Neural cell (in vitro differentiated cells): ENCODE measurements around the gene C1S. TPM values are rescaled to one million over a fixed set of nuclear protein-coding genes. Genes with fewer than 3 reads are reported as not detected.

Source experiments
- H2AFZ ChIP-seq: fragments of 200-600, 300-800 bp; sonication (generic), shearing (Covaris generic); 2 replicates; pipeline ENCODE4 v1.6.0; 2014; ENCODE audit warnings: low read depth, mild to moderate bottlenecking, antibody characterized with exemption, low read length, moderate library complexity
- H3F3A ChIP-seq: fragments of 200-600 bp; shearing (Covaris generic); 2 replicates; pipeline ENCODE4 v1.6.1; 2016; ENCODE audit warnings: mild to moderate bottlenecking, moderate library complexity, mixed read lengths, antibody characterized with exemption, low read length; ENCODE audit not compliant: insufficient read depth, poor library complexity, severe bottlenecking
- H3K27ac ChIP-seq: fragments of 200-600, 300-800 bp; sonication (generic), shearing (Covaris generic); 2 replicates; pipeline ENCODE4 v1.5.1; 2014; ENCODE audit warnings: mild to moderate bottlenecking, low read length, moderate library complexity
- H3K27me3 ChIP-seq: fragments of 300-800, 200-600 bp; sonication (generic), shearing (Covaris generic); 2 replicates; pipeline ENCODE4 v1.6.0; 2014; ENCODE audit warnings: mild to moderate bottlenecking, low read depth, low read length, moderate library complexity; ENCODE audit not compliant: insufficient read depth
- H3K36me3 ChIP-seq: fragments of 300-800, 200-600 bp; sonication (generic), shearing (Covaris generic); 2 replicates; pipeline ENCODE4 v1.5.1; 2014; ENCODE audit warnings: mild to moderate bottlenecking, antibody characterized with exemption, low read length, moderate library complexity; ENCODE audit not compliant: insufficient read depth
- H3K4me2 ChIP-seq: fragments of 300-800, 200-600 bp; sonication (generic), shearing (Covaris generic); 2 replicates; pipeline ENCODE4 v1.6.0; 2014; ENCODE audit warnings: mild to moderate bottlenecking, low read length
- H3K4me3 ChIP-seq: fragments of 300-800, 200-600 bp; sonication (generic), shearing (Covaris generic); 2 replicates; pipeline ENCODE4 v1.5.1; 2014; ENCODE audit warnings: mild to moderate bottlenecking, low read length, moderate library complexity
- H3K79me2 ChIP-seq: fragments of 200-600 bp; shearing (Covaris generic); replicated peaks from 2 replicates; pipeline ENCODE4 v1.6.0; 2014; ENCODE audit warnings: mild to moderate bottlenecking, low read length, moderate library complexity; ENCODE audit not compliant: insufficient read depth
- H3K9ac ChIP-seq: fragments of 300-800, 200-600 bp; sonication (generic), shearing (Covaris generic); 2 replicates; pipeline ENCODE4 v1.6.1; 2016; ENCODE audit warnings: mild to moderate bottlenecking, low read length, mixed read lengths
- H3K9me2 ChIP-seq: fragments of 200-600 bp; shearing (Covaris generic); 2 replicates; pipeline ENCODE4 v1.6.1; 2016; ENCODE audit warnings: mild to moderate bottlenecking, low read length, mixed read lengths; ENCODE audit not compliant: insufficient read depth
- H3K9me3 ChIP-seq: fragments of 200-600, 300-800 bp; sonication (generic), shearing (Covaris generic); 2 replicates; pipeline ENCODE4 v1.6.1; 2016; ENCODE audit warnings: mild to moderate bottlenecking, mixed run types, low read length, moderate library complexity, mixed read lengths
- H4K20me1 ChIP-seq: fragments of 200-600 bp; shearing (Covaris generic); 2 replicates; pipeline ENCODE4 v1.6.1; 2016; ENCODE audit warnings: mild to moderate bottlenecking, mixed run types; ENCODE audit not compliant: insufficient read depth
- CTCF ChIP-seq: fragments of 450-650 bp; IDR thresholded peaks from 2 replicates; pipeline ENCODE4 v1.5.1; 2014; ENCODE audit warnings: antibody characterized with exemption, mild to moderate bottlenecking, moderate library complexity; ENCODE audit not compliant: poor library complexity, severe bottlenecking
- EP300 ChIP-seq: fragments of 450-650 bp; conservative IDR thresholded peaks from 2 replicates; pipeline ENCODE4 v1.6.1; 2014; ENCODE audit warnings: antibody characterized with exemption, mild to moderate bottlenecking, moderate library complexity; ENCODE audit not compliant: poor library complexity, severe bottlenecking
- EZH2 ChIP-seq: fragments of 200-600, 300-800 bp; shearing (Covaris generic), sonication (generic); IDR thresholded peaks from 2 replicates; pipeline ENCODE4 v1.6.1; 2014; ENCODE audit warnings: antibody characterized with exemption, low read length, borderline replicate concordance, mild to moderate bottlenecking; ENCODE audit not compliant: insufficient read depth, poor library complexity, severe bottlenecking
- MXI1 ChIP-seq: fragments of 450-650 bp; conservative IDR thresholded peaks from 2 replicates; pipeline ENCODE4 v1.6.1; 2014; ENCODE audit warnings: antibody characterized with exemption, mild to moderate bottlenecking; ENCODE audit not compliant: poor library complexity, severe bottlenecking
- POLR2AphosphoS5 ChIP-seq: IDR thresholded peaks from 2 replicates; pipeline ENCODE4 v1.6.1; 2012
- RAD21 ChIP-seq: fragments of 450-650 bp; conservative IDR thresholded peaks from 2 replicates; pipeline ENCODE4 v1.6.1; 2014; ENCODE audit warnings: antibody characterized with exemption, mild to moderate bottlenecking, moderate library complexity
- SMC3 ChIP-seq: fragments of 450-650 bp; conservative IDR thresholded peaks from 2 replicates; pipeline ENCODE4 v1.6.1; 2014; ENCODE audit warnings: antibody characterized with exemption, mild to moderate bottlenecking, moderate library complexity; ENCODE audit not compliant: poor library complexity
- TAF1 ChIP-seq: IDR thresholded peaks from 2 replicates; pipeline ENCODE4 v1.6.1; 2012; ENCODE audit warnings: low read depth
- polyA plus RNA-seq: library from polyadenylated mRNA; depleted of rRNA; stranded (reverse); fragments of >200 nt; gene quantifications from 2 replicates; pipeline ENCODE4 v1.2.3, GENCODE V29; 2014
- TF ChIP-seq, protein P1 (sequence below): IDR thresholded peaks from 2 replicates; pipeline ENCODE4 v1.6.1; 2012; ENCODE audit warnings: borderline replicate concordance

C1S gene
- polyA plus RNA-seq, 1 donor from 2014 or later: 4.9 TPM

GRCh38 chr12:7083125-7083524 is 22.6 kb downstream of the C1S start:
- H3K79me2 ChIP-seq: no peaks in the 10 kb centered on the region
- no peaks in the 10 kb centered on the region for H3F3A ChIP-seq
- no peak overlapping the region for H3K9ac ChIP-seq
- H2AFZ ChIP-seq: no peak overlapping the region
- no peak overlapping the region for H3K4me3 ChIP-seq
- H3K27me3 ChIP-seq: no peaks in the 10 kb centered on the region
- H3K27ac ChIP-seq: no peak overlapping the region
- no peaks in the 10 kb centered on the region for H3K9me3 ChIP-seq
- H3K36me3 ChIP-seq: no peaks in the 10 kb centered on the region
- H3K4me2 ChIP-seq: no peak overlapping the region
- TF ChIP-seq EP300 (no peak), POLR2AphosphoS5 (no peak), SMC3 (no peak), CTCF (no peak), MXI1 (no peak), EZH2 (no peak), TAF1 (no peak), RAD21 (no peak)
- TF ChIP-seq, protein P1, sequence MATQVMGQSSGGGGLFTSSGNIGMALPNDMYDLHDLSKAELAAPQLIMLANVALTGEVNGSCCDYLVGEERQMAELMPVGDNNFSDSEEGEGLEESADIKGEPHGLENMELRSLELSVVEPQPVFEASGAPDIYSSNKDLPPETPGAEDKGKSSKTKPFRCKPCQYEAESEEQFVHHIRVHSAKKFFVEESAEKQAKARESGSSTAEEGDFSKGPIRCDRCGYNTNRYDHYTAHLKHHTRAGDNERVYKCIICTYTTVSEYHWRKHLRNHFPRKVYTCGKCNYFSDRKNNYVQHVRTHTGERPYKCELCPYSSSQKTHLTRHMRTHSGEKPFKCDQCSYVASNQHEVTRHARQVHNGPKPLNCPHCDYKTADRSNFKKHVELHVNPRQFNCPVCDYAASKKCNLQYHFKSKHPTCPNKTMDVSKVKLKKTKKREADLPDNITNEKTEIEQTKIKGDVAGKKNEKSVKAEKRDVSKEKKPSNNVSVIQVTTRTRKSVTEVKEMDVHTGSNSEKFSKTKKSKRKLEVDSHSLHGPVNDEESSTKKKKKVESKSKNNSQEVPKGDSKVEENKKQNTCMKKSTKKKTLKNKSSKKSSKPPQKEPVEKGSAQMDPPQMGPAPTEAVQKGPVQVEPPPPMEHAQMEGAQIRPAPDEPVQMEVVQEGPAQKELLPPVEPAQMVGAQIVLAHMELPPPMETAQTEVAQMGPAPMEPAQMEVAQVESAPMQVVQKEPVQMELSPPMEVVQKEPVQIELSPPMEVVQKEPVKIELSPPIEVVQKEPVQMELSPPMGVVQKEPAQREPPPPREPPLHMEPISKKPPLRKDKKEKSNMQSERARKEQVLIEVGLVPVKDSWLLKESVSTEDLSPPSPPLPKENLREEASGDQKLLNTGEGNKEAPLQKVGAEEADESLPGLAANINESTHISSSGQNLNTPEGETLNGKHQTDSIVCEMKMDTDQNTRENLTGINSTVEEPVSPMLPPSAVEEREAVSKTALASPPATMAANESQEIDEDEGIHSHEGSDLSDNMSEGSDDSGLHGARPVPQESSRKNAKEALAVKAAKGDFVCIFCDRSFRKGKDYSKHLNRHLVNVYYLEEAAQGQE: no peak
- no peaks in the 10 kb centered on the region for H4K20me1 ChIP-seq
- no peaks in the 10 kb centered on the region for H3K9me2 ChIP-seq

DNA sequence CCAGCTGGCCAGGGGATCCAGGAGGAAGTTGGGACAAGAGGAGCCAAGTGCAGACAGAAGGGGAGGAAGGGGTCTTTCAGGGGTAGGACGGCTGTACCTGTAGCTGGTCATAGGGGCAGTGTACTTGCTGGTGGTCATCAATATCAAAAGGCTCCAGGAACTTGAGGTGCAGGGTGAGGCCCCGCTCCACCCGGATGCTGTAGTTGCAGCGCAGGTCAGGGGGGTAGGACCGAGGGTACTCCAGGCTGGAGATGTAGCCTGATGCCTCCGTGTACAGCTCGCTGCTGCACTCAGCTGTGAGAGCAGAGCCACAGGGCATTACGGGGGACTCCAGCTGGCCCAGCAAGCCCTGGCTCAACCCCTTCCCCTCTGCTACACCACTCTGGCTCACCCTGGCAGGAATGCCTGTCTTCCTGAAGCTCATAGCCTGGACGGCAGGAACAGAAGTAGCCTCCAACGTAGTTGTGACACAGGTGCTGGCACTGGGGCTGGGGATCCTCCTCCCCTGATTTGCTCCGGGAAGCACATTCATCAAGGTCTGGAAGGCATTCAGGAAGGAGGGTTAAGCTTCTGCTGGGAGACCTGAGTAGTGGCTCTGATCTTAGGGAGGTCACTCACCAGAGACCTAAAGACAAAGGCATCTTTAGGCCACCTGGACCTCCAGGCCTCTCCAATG is 28.8 kb downstream of the C1S start:
- Histone ChIP-seq H3K9me3 (no peaks in the 10 kb centered on the region), H3F3A (no peaks in the 10 kb centered on the region), H4K20me1 (no peaks in the 10 kb centered on the region), H3K27me3 (no peaks in the 10 kb centered on the region), H3K4me2 (no peak overlapping the region), H3K9ac (no peak overlapping the region), H3K79me2 (no peaks in the 10 kb centered on the region), H3K9me2 (no peaks in the 10 kb centered on the region), H2AFZ (no peak overlapping the region), H3K4me3 (no peak overlapping the region), H3K36me3 (no peaks in the 10 kb centered on the region), H3K27ac (no peak overlapping the region)
- no peak for TF ChIP-seq TAF1
